Activated naive CD4-positive, alpha-beta T cell treated with anti-CD3 and anti-CD28 coated beads, Interleukin-2, amount 50 U/mL, for 16 hours (primary cell): ENCODE data around the gene COQ9.
A peak's percentile ranks its signal among the peaks of the same experiment; 100 is the strongest.
"Not testable (repeated sequence)": the region's sequence is repeated elsewhere in the genome, so short reads cannot be mapped to it uniquely, and the experiment has no call there.

Source experiments
- DNase-seq: peaks from one replicate; pipeline ENCODE4 v3.0.0-alpha.2; 2020

Gene COQ9

GRCh38 chr16:57427307-57427706 lies 20.0 kb upstream of the COQ9 start:
- no peak for DNase-seq

DNA sequence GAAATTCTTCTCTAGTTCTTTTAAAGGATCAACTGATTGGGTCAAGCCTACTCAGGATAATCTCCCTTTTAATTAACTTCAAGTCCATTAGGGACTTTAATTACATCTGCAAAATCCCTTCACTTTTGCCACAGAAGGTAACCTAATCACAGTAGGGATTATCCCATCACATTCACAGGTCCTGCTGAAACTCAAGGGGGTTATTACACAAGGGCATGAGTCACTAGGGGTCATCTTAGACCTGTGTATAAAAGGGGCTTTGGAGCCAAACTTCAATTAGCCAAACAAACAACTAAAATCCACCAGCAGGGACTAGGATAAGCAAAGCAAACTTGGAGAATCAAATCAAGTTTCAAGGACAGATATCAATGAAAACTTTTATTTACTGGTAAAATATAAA lies 19.5 kb upstream of the COQ9 start:
- DNase-seq, result no peak

DNA sequence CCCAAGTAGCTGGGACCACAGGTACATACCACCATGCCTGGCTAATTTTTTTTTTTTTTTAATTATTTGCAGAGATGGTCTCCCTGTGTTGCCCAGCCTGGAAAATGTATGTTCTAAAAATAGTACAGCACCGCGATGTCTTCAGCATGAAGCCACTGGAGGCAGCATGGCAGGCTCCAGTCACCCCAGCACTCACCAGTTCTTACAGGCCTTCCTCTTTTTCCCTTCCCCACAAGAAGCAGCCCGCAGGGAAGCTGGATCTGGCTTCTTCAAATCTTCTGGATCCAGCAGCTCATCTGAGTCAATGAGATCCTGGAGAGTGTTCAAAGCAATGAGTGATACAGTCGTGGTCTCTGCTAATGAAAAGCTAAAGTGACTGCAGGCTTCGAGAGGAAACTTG lies 16.3 kb upstream of the COQ9 start:
- no peak for DNase-seq

DNA sequence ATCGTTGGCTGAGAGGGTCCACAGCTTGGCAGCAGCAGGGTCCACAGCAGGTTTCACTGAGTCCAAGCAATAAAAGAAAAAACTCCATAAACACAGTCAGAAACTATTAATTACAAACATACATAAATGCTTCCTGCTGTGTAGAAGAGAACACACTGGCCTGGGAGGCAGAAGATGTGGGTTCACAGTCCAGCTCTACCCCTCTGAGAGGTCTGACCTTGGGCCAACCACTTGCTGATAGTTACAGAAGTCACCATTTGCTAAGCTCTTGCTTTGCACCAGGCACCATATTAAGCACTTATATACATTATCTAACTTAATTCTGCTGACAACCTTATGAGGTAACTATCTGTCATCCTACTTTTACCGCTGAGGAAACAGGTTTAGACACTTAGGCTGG lies 14.8 kb upstream of the COQ9 start:
- DNase-seq, result no peak

DNA sequence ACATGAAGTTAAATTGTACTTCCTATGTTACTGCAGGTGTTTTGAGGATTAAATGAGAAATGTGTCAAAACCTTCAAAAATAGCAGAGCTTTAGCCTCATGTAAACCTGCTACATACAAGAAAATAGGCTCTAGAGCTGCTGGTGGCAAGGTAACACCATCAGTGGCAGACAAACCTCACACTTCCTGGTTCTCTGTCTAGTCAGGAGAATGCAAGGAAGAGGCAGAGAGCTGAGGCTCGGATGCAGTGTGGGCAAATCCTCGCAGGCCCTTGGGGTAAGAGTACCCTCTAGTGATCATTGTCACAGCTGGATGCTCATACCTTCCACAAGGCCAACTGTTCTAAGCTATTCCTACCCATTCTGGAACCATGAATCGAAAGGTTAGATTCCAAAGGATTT lies 14.3 kb upstream of the COQ9 start:
- DNase-seq, result no peak

DNA sequence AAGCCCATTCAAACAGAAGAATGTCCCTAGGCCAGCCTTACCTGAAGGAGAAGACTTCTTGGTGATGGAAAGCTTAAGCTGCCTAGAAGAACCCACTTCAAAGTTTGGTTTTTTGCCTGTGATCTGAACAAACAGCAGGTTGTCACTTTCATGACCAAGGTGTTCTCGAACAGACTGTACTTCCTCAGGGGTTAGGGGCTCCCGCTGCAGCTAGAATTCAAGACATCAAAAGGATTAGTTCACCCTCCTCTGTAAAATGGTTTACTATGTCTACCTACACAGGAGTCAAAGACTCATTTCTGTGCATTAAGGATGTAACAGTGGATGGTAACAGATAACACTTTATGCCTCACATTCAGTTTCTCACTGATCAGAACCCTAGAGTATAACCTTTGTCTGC lies 13.3 kb upstream of the COQ9 start:
- no peak for DNase-seq

- DNase-seq, result no peak
Measured at GRCh38 chr16:57435838-57436237, 11.4 kb upstream of the COQ9 start.

DNA sequence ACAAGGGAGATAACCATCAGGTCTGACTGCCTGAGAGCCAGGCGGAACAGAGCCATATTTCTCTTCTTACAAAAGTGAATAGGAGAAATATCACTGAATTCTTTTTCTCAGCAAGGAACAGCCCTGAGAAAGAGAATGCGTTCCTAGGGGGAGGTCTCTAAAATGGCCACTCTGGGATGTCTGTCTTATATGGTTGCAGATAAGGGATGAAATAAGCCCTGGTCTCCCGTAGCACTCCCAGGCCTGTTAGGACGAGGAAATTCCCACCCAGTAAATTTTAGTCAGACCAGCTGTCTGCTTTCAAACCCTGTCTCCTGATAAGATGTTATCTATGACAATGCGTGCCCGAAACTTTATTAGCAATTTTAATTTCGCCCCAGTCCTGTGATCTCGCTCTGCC lies 7.3 kb upstream of the COQ9 start:
- DNase-seq, result not testable (repeated sequence)

DNA sequence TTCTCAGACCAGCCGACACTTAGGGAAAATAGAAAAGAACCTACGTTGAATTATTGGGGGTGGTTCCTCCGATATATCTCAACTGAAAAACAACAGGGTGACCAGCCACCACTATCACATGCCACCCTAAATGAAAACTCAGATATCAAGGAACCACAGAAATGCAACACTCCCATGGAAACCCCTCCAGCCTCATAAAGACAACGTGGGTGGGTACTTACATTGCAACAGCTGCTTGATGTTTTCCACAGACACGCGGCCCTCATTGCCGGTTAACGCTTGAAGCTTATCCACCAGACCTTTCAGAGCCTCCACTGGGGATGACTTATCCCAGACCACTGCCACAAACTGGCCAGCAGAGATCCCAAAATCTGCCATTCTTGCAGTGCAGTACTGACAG lies 6.7 kb upstream of the COQ9 start:
- DNase-seq, result not testable (repeated sequence)

DNA sequence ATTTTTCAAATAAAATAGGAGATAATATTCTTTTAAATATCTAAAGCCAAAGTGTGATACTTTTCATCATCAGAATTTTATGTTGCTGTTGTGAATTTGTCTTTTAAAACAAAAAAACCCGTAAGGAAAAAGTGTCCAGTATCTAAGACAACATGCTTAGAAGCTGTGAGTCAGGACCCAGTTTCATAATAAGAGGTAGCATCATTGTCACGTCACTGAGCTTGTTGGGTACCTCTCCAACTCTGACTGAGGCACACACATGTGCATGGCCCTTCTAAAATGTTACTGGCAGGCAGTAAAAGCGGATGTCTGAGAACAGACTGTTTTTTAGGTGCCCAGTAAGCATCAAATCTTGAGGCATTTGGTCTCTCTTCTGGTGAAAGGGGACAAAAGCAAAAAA lies 2.6 kb upstream of the COQ9 start:
- DNase-seq, result no peak

DNA sequence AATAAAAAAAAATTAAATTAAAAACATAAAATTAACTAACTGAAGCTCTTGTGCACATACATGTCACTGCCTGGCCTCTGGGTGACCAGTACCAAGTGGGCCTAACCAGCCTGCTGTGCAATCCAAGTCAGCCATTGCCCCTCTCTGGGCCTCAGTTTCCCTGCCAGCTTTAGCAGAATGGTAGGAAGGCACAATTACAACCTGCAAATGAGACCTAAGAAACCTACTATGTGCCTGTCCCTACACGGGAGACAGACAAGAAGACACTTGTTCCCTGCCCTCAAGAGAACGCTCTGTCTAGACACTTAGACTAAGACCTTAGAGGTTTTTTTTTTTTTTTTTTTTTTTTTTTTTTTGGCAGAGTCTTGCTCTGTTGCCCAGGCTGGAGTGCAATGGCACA lies 1.8 kb upstream of the COQ9 start:
- no peak for DNase-seq

GRCh38 chr16:57446531-57447185 lies 621 bp upstream of the COQ9 start:
- DNase-seq, result peak; percentile 26

DNA sequence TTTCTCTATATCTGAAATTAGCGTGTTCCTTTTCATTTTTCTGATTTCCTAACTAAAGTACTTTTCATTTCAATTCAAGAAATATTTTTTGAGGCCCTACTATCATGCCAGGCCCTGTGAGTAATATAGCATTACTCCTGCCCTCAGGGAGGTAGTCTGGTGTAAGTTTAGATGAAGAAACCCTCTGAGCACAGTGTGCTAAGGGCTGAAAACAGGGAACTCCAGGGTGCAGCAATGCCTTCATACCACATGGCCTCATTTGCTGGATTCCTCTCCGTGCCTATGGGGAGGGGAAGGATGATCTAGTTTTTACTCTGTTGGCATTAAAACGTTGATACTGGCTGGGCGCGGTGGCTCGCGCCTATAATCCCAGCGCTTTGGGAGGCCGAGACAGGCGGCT lies 4.7 kb downstream of the COQ9 start:
- DNase-seq, result no peak

DNA sequence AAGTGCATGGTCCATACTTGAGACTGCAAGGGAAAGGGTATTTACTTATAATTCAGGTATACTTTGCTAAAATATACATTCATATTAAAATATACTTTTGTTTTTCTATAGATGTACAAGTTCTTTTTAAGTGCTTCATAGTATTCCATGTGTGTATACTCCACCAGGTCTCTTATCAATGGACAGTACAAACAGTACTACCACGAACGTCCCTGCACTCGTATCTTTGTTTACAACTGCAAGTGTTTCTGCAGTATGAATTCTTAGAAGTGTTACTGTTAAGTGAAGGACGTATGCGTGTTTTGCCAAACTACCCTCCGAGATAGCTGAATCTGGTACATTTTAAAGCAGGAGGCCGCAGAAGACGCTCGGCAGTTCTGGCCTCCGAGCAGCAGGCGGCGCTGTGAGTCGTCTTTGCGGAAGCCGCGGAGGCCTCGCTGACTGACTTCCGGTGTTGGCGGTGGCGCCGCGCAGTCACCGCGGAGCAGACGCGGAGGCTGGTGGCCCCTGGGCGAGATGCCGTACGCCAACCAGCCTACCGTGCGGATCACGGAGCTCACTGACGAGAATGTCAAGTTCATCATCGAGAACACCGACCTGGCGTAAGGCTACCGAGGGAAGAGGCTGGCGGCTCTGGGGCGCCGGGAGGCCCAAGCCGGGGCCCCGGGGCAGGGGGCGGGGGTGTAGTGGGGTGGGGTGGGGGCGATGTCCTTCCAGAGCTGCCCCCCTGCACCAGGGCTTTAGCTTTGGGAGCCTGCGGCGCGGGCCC lies 15.1 kb downstream of the COQ9 start, which contains the start of gene POLR2C:
Gene POLR2C, plus strand, starts transcription at position 471 of the 769 bp plus-strand sequence. Its CDS starts 46 bp downstream, at position 517.
- DNase-seq, result peak; percentile 94

DNA sequence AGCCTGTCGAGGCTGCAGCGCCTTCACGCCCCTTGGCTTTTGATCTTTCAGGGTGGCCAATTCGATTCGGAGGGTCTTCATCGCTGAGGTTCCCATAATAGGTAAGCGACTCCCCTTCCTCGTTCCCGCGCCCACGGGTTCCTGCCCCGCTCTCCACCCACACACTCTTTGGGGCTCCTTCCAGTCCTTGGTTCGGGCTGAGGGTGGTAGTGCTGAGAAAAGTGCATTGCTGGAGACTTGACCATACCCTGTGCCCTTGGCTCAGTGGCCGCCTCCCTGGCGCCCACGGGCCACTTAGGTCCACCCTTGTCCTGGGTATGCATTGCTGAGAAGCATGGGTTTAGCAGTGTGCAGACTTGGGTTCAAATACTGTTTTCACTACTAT lies 15.7 kb downstream of the COQ9 start:
- no peak for DNase-seq

DNA sequence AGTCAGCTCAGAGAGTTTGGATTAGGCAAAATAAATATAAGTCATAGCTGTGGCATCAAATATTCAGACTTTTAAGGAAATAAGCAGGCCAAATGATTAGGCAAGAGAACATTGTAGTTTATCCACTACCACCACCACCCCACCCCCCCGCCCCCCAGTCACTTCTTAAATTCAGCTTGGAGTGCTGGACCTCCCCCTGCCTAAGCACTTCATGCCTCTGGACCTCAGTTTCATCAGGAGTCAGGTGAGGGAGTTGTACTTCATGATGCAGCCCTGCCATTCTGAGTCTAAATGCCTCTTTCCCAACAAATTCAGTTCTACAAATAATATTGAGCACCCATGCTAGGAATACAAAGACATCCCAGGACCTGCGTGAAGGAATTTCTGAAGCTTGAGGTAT lies 17.2 kb downstream of the COQ9 start:
- no peak for DNase-seq

DNA sequence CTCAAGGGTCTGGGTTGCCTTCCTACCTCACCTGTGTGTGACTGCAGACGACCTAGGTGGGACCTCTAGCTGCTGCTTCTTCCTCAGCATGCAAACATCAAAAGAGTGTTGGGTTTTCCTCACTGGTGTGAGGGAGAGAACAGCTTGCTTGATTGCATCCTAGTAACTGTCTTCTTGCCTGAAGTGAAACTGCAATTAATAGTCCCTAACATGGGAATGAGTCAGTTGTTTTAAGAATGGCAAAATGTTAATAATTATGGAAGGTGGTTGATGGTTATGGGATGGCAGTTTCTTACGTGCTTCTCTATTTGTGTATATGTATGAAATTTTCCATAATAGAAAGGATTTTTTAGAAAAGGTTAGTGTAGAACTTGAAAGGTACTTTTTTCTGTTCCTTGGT lies 21.1 kb downstream of the COQ9 start:
- no peak for DNase-seq

DNA sequence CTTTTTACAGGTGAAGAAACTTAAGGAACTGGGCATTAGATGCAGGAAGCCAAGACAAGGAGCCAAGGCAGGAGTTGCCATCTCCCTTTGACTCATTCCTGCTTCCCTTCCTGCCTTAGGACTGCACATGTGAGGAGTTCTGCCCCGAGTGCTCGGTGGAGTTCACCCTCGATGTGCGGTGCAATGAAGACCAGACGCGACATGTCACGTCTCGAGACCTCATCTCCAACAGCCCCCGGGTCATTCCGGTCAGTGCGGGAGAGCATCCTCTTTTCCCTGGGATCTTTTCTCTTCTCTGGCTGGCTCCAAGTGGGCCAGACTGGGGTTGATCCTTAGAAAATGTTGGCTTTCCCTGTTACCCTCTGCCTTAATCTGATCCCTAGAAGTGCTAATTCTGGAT lies 21.8 kb downstream of the COQ9 start:
- DNase-seq, result no peak

GRCh38 chr16:57469917-57470470 lies 22.7 kb downstream of the COQ9 start:
- no peak for DNase-seq

DNA sequence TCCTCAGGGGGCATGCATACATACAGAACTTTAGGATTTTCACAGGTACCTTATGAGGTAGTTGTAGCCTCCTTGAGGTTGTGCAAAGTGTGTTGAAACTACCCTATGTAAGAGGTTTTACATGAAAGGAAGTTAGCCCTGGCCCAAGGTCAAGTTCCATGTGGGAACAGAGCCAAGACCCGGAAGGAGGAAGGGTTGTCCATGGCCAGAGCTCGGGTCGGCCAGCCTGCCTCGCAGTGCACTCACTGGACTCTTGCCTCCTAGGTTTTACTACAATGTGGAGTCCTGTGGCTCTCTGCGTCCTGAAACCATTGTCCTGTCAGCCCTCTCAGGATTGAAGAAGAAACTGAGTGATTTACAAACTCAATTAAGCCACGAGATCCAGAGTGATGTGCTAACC lies 23.4 kb downstream of the COQ9 start:
- DNase-seq, result no peak

- DNase-seq, result no peak
Measured at GRCh38 chr16:57471209-57471608, 23.9 kb downstream of the COQ9 start.

DNA sequence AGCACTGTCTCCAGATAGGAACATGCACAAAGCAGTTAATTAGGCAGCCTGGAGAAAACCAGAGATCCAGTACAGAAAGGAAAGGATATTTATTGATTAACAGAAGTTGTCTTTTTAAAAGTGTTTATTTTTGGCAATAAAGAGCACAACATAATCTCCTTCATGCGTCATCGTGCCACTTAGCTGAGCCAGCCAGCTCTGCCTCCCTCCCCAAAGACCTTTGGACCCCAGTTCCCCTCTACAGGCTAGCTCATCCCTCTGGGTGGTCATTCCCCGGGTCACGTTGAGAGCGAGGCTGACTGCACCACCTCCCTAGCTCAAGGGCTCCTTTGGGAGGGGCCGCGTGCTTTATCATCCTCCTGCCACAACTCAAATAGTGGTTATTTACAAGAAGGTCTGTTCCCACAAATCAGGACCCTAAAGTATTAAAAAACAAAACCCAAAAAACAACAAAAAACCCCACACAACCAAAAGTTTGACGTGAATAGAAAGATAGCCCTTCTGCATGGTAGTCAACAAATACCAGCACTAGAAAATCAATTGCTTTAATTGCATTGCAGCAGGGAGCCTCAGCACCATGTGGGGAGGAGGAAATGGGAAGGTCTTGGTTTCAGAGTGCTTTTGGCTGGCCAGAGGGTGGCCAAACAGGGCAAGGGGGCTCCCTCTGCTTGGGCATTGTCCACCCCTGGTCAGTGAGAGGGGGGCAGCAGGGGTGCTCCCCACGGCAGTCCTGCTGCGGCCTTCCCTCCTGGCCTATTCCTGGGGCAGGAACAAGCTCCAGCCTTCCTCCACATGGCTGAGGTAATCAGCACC lies 24.8 kb downstream of the COQ9 start:
- DNase-seq, result no peak

- no peak for DNase-seq
Measured at GRCh38 chr16:57472665-57473060, 25.4 kb downstream of the COQ9 start.
